Stimulated activated naive CD8-positive, alpha-beta T cell treated with anti-CD3 and anti-CD28 coated beads, Interleukin-15, Interleukin-2, amounts not matched to agents 100 U/mL and 50 U/mL, for 24 hours (primary cell): ENCODE measurements around the gene ATP11A.
"Not testable (repeated sequence)": the region's sequence is repeated elsewhere in the genome, so short reads cannot be mapped to it uniquely, and the experiment has no call there.

Experiments
- ATAC-seq: fragments of 150-1000 bp; cut with Tn5 transposase; one replicate; pipeline ENCODE4 v1.10.0; 2021
- DNase-seq: peaks from one replicate; pipeline ENCODE4 v3.0.0; 2021

ATP11A gene

DNA sequence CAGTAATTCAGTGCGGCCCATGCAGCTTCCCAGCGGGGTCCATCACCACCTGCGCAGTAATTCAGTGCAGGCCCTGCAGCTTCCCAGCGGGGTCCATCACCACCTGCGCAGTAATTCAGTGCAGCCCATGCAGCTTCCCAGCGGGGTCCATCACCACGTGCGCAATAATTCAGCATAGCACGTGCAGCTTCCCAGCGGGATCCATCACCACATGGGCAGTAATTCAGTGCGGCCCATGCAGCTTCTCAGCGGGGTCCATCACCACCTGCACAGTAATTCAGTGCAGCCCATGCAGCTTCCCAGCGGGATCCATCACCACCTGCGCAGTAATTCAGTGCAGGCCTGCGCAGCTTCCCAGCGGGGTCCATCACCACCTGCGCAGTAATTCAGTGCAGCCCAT lies 173.5 kb downstream of the ATP11A start:
- ATAC-seq, DNase-seq: not testable (repeated sequence)

- DNase-seq, ATAC-seq: not testable (repeated sequence)
Observed at GRCh38 chr13:112865478-112865877, 175.6 kb downstream of the ATP11A start.

- ATAC-seq: no peak
Observed at GRCh38 chr13:112867301-112867711, 177.5 kb downstream of the ATP11A start.

DNA sequence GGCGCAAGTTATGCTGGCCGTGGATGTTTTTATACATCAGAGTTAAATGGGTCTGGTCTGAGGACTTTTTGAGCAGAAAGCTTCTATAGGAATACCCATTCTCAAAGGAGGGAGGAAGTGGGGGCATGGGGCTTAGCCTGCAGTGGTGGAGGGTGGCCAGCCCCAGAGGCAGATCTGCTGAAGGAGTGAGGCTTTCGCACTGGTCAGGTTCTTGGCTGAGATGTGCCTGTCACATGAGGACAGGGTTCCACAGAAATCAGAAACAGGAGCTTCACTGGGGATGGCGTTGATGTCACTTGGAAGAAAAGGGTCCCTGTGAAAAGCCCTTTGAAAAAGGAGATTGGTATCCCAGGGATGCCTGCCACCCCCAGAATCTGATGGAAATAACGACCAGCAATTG lies 178.5 kb downstream of the ATP11A start:
- DNase-seq: no peak
- no peak for ATAC-seq

More at GRCh38 chr13:112867301-112867711, 177.5 kb downstream of the ATP11A start:
- DNase-seq: no peak

DNA sequence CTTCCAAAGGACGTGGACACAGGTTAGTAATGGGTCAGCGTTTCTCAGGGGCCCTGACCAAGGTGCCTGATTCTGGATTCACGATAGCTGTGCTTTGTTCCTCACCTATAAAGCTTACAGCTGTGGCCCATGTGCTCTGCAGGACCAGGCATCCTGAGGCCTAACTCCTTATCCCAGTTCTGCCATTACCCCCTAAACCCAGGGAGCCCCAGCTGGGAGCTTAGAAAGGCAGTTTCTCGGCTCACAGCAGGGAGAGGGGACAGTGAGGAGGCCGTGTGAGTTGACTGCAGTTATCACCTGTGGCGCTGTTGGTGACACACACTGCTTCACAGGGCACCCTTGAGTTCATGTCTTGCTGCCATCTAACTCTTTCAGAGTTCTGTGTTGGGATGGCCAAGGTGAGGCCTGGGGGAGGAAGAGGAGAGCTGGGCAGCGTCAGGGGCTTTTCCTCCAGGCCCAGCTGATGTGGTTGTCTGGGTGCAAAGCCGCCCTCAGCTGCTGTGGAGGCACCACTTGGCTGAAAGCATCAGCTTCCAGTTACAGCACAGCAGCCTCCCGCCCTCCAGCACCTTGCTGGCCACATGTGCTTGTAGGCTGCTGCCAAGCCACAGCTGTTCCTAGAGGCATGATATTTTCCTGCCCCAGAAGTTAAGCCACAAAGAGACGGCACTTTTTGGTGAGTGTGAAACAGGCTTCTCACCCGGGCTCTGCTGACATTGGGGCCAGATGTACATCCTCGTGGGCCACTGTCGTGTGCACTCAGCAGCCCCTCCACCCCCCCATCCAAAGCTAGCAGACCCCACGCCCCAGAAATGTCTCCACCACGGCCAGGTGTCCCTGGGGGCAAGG lies 179.6 kb downstream of the ATP11A start:
- DNase-seq (no peak), ATAC-seq (no peak)

DNA sequence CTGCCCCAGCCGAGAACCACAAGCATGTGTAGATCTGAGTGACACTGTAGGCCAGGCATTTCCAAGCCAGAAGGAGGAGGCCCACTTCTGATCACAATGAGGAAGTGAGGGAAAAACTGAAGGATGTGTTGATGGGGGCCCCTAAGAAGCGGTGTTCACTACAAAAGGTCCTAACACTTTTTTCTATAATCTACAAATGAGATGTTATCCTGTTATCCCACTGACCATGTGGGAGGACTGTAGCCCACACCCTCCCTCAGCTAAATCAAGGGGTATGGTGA lies 180.2 kb downstream of the ATP11A start:
- no peak for ATAC-seq

GRCh38 chr13:112870737-112871287 lies 181.0 kb downstream of the ATP11A start:
- ATAC-seq (no peak), DNase-seq (no peak)

More for the DNA sequence above, 180.2 kb downstream of the ATP11A start:
- DNase-seq: no peak

DNA sequence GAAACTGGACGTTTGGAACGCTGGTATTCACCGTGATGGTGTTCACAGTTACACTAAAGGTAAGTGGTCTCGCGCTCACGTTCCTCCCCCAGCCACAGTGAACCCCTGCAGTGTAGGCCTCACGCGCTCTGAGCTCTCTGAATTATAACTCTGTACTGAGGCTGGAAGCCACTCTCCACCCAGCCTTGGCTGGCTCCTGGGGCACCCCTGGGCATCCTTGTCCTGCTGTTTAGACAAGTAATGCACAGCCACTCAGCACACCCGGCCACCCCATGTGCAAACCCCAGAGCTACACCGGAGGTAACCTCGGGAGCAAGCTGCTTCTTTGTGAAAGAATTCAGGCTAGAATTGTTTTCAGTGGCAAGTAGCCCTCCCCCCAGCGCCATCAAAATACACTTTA lies 181.9 kb downstream of the ATP11A start:
- no peak for DNase-seq
- ATAC-seq: no peak

DNA sequence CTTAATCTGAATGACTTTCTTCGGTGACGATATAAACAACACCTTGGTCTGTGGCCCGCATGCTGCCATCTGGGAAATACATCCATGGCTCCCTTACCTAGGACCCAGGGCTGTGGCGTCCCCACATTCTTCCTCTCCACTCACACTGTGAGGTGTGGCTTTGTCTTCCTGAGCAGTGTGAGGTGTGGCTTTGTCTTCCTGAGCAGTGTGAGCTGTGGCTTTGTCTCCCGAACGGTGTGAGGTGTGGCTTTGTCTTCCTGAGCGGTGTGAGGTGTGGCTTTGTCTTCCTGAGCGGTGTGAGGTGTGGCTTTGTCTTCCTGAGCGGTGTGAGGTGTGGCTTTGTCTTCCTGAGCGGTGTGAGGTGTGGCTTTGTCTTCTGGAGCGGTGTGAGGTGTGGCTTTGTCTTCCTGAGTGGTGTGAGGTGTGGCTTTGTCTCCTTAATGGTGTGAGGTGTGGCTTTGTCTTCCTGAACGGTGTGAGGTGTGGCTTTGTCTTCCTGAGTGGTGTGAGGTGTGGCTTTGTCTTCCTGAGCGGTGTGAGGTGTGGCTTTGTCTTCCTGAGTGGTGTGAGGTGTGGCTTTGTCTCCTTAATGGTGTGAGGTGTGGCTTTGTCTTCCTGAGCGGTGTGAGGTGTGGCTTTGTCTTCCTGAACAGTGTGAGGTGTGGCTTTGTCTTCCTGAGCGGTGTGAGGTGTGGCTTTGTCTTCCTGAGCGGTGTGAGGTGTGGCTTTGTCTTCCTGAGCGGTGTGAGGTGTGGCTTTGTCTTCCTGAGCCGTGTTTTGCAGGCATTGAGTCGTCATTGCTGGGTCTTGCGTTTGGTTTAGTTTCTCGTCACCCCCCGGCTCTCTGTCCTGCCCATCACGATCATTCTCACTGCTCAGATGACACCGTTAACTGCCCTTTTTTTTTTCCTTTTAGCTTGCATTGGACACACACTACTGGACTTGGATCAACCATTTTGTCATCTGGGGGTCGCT lies 183.1 kb downstream of the ATP11A start:
- not testable (repeated sequence) for DNase-seq, ATAC-seq

DNA sequence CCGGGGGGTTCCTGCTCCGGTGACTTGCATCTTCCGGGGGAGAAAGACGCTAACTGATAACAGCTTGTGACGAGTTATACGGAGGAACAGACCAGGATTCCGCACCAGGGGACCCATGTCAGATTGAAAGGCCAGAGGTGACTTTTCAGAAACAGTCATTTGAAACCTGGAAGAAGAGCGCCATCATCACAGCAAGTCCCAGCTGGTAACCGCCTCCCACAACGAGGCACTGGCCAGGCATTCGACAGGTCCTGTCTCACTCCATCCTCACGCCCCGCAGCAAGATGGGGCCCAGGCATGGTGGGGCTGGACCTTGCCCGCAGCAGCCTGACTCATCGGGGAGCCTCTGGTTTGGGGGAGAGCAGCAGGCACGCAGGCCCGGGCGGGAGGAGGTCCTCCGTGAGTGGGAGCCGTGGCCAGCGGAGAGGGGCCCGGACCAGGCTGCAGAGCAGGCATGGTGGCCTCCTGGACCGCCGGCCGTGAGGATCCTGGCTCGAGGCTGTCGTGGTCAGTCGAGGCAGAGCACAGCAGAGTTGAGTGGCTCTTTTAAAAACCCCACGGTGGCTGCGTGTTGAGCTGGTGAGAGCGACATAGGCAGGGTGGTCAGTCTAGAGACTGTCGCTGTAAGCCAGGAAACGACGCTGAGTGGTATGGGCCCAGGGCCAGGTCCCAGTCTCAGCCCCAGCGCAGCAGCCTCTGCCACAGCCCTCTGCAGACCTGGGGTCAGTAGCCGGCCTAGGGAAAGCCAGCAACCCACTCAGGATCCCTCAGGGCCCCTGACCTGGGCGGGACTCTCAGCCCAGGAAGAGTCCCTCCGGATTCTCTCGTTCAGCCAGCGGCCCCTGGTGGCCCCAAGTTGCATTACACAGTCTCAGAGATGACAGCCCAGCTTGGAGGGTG lies 184.3 kb downstream of the ATP11A start:
- ATAC-seq (peak; percentile 61), DNase-seq (peak; percentile 82)

- DNase-seq (no peak), ATAC-seq (no peak)
Observed at GRCh38 chr13:112874751-112875300, 185.0 kb downstream of the ATP11A start.

GRCh38 chr13:112875627-112876026 lies 185.8 kb downstream of the ATP11A start:
- no peak for DNase-seq
- no peak for ATAC-seq

GRCh38 chr13:112876305-112877000 lies 186.6 kb downstream of the ATP11A start:
- ATAC-seq (no peak), DNase-seq (no peak)

DNA sequence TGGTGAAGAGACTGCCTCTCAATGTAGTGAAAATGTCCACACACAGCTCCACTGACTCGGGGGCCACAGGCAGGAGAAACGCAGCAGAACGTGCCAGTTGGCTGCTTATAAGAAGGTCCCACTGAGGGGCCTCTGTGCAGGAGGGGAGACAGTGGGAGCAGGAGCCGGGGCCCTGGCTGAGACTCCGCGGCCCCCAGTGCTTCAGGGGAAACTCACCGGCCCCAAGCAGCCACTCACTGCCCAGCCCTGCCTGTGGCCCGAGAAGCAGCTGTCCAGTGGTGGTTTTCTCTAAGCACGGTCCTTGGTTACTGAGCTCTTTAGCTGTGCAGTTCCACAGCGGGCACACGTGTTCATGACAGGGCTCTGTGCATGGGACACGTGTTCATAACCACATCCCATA lies 187.2 kb downstream of the ATP11A start:
- DNase-seq (no peak), ATAC-seq (no peak)

- ATAC-seq (no peak), DNase-seq (no peak)
Observed at GRCh38 chr13:112877539-112877938, 187.7 kb downstream of the ATP11A start.

DNA sequence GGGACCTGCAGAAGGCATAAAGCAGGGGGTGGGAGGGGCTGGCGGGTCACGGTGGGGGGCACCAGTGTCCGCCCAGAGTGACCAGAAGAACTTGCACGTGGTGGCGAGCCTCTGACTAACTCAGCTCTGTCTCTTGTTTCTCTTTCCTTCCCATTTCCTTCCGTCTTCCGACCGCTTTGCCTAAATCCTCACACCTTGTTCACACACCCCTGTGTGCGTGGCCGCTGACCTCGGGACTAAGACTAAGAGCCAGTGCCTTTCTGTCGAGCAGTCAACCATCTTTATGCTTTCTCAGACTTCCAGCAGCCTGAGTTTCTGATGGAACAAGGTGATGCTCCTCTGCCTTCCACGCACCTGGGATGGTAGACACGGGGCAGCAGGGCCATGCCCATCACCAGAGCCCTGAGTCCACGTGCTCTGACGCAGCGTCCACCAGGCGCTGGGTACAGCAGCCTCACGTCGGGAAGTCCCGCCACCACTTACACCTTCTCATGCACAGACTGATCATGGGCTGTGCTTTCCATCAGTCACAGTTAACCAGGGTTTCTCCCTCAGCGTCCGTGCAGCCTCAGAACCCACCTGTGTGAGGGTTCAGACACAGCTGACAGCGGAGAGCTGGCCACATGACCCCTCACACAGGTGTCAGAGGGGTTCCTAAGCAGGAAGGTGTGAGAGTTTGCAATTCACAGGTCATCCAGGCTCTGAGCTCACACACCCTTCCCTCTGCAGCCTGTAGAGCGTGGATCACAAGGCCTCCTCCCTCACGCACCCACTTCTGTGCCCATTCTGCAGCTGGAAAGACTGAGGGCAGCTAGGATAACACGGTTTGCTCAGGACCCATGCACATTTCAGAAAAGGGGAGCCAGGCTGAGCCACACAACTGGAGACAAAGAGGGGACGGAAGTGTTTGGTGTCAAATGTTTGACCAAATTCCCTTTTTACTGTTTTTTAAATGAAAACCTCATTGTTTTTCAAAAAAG lies 188.4 kb downstream of the ATP11A start:
- DNase-seq (no peak), ATAC-seq (no peak)

GRCh38 chr13:112879283-112879833 lies 189.5 kb downstream of the ATP11A start:
- no peak for DNase-seq

DNA sequence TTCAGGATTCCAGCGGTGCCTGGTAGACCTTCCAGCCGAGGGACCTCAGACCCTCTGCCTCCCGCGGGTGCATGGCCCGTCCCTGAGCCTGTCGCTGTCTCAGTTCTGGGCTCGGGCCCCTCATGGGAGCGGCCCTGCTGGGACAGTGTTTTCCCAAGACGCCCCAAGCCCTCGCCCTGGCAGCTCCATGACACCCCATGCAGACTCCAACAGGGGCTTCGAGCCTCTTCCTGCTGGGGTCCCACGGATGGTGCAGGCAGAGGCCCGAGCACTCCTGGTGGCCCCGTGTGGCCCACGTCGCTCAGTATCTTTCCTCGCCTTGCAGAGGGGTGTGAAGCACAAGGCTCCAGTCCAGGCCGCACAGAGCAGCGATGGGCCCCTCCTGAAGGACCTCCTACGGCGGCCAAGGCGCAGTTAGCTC lies 190.4 kb downstream of the ATP11A start:
- DNase-seq (no peak), ATAC-seq (no peak)

More at GRCh38 chr13:112879283-112879833, 189.5 kb downstream of the ATP11A start:
- ATAC-seq: no peak

- ATAC-seq: no peak
Observed at GRCh38 chr13:112880976-112881540, 191.2 kb downstream of the ATP11A start.

More at GRCh38 chr13:112880976-112881540, 191.2 kb downstream of the ATP11A start:
- DNase-seq: no peak
